ENCODE measurements around the gene NLRP12.

- TF ChIP-seq, protein P1, sequence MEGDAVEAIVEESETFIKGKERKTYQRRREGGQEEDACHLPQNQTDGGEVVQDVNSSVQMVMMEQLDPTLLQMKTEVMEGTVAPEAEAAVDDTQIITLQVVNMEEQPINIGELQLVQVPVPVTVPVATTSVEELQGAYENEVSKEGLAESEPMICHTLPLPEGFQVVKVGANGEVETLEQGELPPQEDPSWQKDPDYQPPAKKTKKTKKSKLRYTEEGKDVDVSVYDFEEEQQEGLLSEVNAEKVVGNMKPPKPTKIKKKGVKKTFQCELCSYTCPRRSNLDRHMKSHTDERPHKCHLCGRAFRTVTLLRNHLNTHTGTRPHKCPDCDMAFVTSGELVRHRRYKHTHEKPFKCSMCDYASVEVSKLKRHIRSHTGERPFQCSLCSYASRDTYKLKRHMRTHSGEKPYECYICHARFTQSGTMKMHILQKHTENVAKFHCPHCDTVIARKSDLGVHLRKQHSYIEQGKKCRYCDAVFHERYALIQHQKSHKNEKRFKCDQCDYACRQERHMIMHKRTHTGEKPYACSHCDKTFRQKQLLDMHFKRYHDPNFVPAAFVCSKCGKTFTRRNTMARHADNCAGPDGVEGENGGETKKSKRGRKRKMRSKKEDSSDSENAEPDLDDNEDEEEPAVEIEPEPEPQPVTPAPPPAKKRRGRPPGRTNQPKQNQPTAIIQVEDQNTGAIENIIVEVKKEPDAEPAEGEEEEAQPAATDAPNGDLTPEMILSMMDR (IDR thresholded peaks at IDR 0.05) = no peak
- no peak for TF ChIP-seq EP300 (IDR thresholded peaks at IDR 0.05)
Observed at GRCh38 chr19:53785196-53785889, 38.8 kb downstream of the NLRP12 start.

Measured in ovary (tissue), 3 donors.